H9 (cell line): ENCODE results near the gene TOGARAM2. TPM values are rescaled to one million over a fixed set of nuclear protein-coding genes. Genes with fewer than 3 reads are reported as not detected.

Experiments
- DNase-seq: peaks from one replicate; pipeline ENCODE4 v3.0.0-alpha.2; 2017
- H2AFZ ChIP-seq: one replicate; pipeline ENCODE4 v1.6.1; 2013; ENCODE audit warnings: mild to moderate bottlenecking, low read length, control low read depth, moderate library complexity
- H2AK5ac ChIP-seq: 2 replicates; pipeline ENCODE4 v1.6.1; 2013; ENCODE audit warnings: low read length, control low read depth, mixed read lengths; ENCODE audit not compliant: insufficient read length
- H2BK120ac ChIP-seq: one replicate; pipeline ENCODE4 v1.6.1; 2013; ENCODE audit warnings: low read depth, mild to moderate bottlenecking, low read length, control low read depth, inconsistent platforms; ENCODE audit not compliant: poor library complexity, severe bottlenecking
- H2BK12ac ChIP-seq: 2 replicates; pipeline ENCODE4 v1.6.1; 2013; ENCODE audit warnings: low read length, control low read depth, mixed read lengths, low read depth; ENCODE audit not compliant: insufficient read length
- H2BK15ac ChIP-seq: 2 replicates; pipeline ENCODE4 v1.6.1; 2013; ENCODE audit warnings: low read depth, low read length, control low read depth
- H2BK20ac ChIP-seq: one replicate; pipeline ENCODE4 v1.6.1; 2013; ENCODE audit warnings: low read depth, mild to moderate bottlenecking, low read length, control low read depth, inconsistent platforms; ENCODE audit not compliant: poor library complexity, severe bottlenecking
- H2BK5ac ChIP-seq: 2 replicates; pipeline ENCODE4 v1.6.1; 2013; ENCODE audit warnings: low read length, control low read depth, mixed read lengths; ENCODE audit not compliant: insufficient read length
- H3K14ac ChIP-seq: 2 replicates; pipeline ENCODE4 v1.6.1; 2013; ENCODE audit warnings: low read length, control low read depth; ENCODE audit not compliant: insufficient read depth
- H3K18ac ChIP-seq: 2 replicates; pipeline ENCODE4 v1.6.1; 2013; ENCODE audit warnings: low read depth, mild to moderate bottlenecking, mixed read lengths, low read length, control low read depth; ENCODE audit not compliant: insufficient read length
- H3K23ac ChIP-seq: 2 replicates; pipeline ENCODE4 v1.6.1; 2013; ENCODE audit warnings: low read length, control low read depth, mixed read lengths, low read depth; ENCODE audit not compliant: insufficient read length
- H3K23me2 ChIP-seq: 2 replicates; pipeline ENCODE4 v1.6.1; 2013; ENCODE audit warnings: low read depth, mild to moderate bottlenecking, mixed read lengths, low read length, control low read depth; ENCODE audit not compliant: insufficient read length, poor library complexity, severe bottlenecking
- H3K27ac ChIP-seq: 2 replicates; pipeline ENCODE4 v1.5.1; 2013; ENCODE audit warnings: low read length, control low read depth, mixed read lengths, low read depth; ENCODE audit not compliant: insufficient read length
- H3K27me3 ChIP-seq: 2 replicates; pipeline ENCODE4 v1.6.1; 2013; ENCODE audit warnings: low read length, control low read depth, inconsistent platforms; ENCODE audit not compliant: insufficient read depth
- H3K4ac ChIP-seq: 2 replicates; pipeline ENCODE4 v1.6.1; 2013; ENCODE audit warnings: low read depth, mild to moderate bottlenecking, control low read depth, inconsistent platforms, low read length, moderate library complexity
- H3K4me1 ChIP-seq: 2 replicates; pipeline ENCODE4 v1.6.1; 2013; ENCODE audit warnings: low read length, control low read depth, inconsistent platforms; ENCODE audit not compliant: insufficient read depth
- H3K4me2 ChIP-seq: 2 replicates; pipeline ENCODE4 v1.6.1; 2013; ENCODE audit warnings: low read length, control low read depth, mixed read lengths; ENCODE audit not compliant: insufficient read length, insufficient read depth
- H3K56ac ChIP-seq: 2 replicates; pipeline ENCODE4 v1.6.1; 2013; ENCODE audit warnings: low read depth, mild to moderate bottlenecking, mixed read lengths, low read length, control low read depth; ENCODE audit not compliant: insufficient read length
- H3K79me1 ChIP-seq: 2 replicates; pipeline ENCODE4 v1.6.1; 2013; ENCODE audit warnings: low read depth, mild to moderate bottlenecking, moderate library complexity, low read length, control low read depth, inconsistent platforms; ENCODE audit not compliant: insufficient read depth, poor library complexity, severe bottlenecking
- H3K79me2 ChIP-seq: 2 replicates; pipeline ENCODE4 v1.6.1; 2013; ENCODE audit warnings: low read length, control low read depth, inconsistent platforms; ENCODE audit not compliant: insufficient read depth
- H3K9ac ChIP-seq: 2 replicates; pipeline ENCODE4 v1.6.1; 2013; ENCODE audit warnings: low read length, control low read depth, mixed read lengths; ENCODE audit not compliant: insufficient read length; ENCODE audit errors: extremely low read depth
- H3K9me3 ChIP-seq: one replicate; pipeline ENCODE4 v1.6.1; 2013; ENCODE audit warnings: low read depth, low read length, inconsistent platforms; ENCODE audit not compliant: control insufficient read depth
- H3T11ph ChIP-seq: one replicate; pipeline ENCODE4 v1.6.1; 2013; ENCODE audit warnings: mild to moderate bottlenecking, low read length, control low read depth, inconsistent platforms
- H4K20me1 ChIP-seq: one replicate; pipeline ENCODE4 v1.6.1; 2013; ENCODE audit not compliant: control insufficient read depth, insufficient read length, insufficient read depth
- H4K5ac ChIP-seq: 2 replicates; pipeline ENCODE4 v1.6.1; 2013; ENCODE audit warnings: low read depth, mild to moderate bottlenecking, mixed read lengths, low read length, control low read depth; ENCODE audit not compliant: insufficient read length
- H4K8ac ChIP-seq: replicated peaks from 2 replicates; pipeline ENCODE4 v1.6.1; 2013; ENCODE audit warnings: low read length, control low read depth, mixed read lengths, low read depth; ENCODE audit not compliant: insufficient read length
- H4K91ac ChIP-seq: 2 replicates; pipeline ENCODE4 v1.6.1; 2013; ENCODE audit warnings: low read depth, mild to moderate bottlenecking, moderate library complexity, mixed read lengths, low read length, control low read depth; ENCODE audit not compliant: insufficient read length
- H3K27ac Mint-ChIP-seq, 3 experiments: 2 replicates in 2 of 3; 3 replicates in 1 of 3; pipeline ENCODE4 v1.8.0; 2020 to 2021; ENCODE audit warnings: mixed read lengths in 3 of 3, mild to moderate bottlenecking in 1 of 3, moderate library complexity in 1 of 3
- H3K27me3 Mint-ChIP-seq: 2 replicates; pipeline ENCODE4 v1.8.0; 2021; ENCODE audit warnings: low read depth, mild to moderate bottlenecking, moderate library complexity, mixed read lengths
- H3K36me3 Mint-ChIP-seq, 3 experiments: 2 replicates in 2 of 3; 3 replicates in 1 of 3; pipeline ENCODE4 v1.8.0; 2020 to 2021; ENCODE audit warnings: low read depth in 3 of 3, mixed read lengths in 3 of 3; ENCODE audit not compliant: insufficient read depth in 1 of 3
- H3K4me1 Mint-ChIP-seq, 2 experiments: 2 replicates each; pipeline ENCODE4 v1.8.0; 2020; ENCODE audit warnings: mixed read lengths in 2 of 2
- H3K4me3 Mint-ChIP-seq, 2 experiments: 2 replicates in 1 of 2; 3 replicates in 1 of 2; pipeline ENCODE4 v1.8.0; 2020 to 2021; ENCODE audit warnings: mild to moderate bottlenecking in 2 of 2, mixed read lengths in 2 of 2, moderate library complexity in 1 of 2
- H3K9me3 Mint-ChIP-seq, 2 experiments: 2 replicates in 1 of 2; 3 replicates in 1 of 2; pipeline ENCODE4 v1.8.0; 2020; ENCODE audit warnings: mild to moderate bottlenecking in 2 of 2, mixed read lengths in 2 of 2, moderate library complexity in 1 of 2
- CTCF ChIP-seq: fragments of 200-600 bp; sonication (generic); conservative IDR thresholded peaks from 3 replicates; pipeline ENCODE4 v1.8.0; 2021; ENCODE audit warnings: antibody characterized with exemption, mild to moderate bottlenecking
- WGBS: extraction: QIAGEN DNeasy Blood & Tissue Kit; methylation state at CpG from one replicate; pipeline ENCODE4 v1.1.7; 2013; ENCODE audit warnings: missing lambda C conversion rate, low lambda C conversion rate, mixed read lengths; ENCODE audit not compliant: insufficient read length; ENCODE audit errors: extremely low coverage; 5-methylcytosine and 5-hydroxymethylcytosine counted together
- total RNA-seq: library from RNA; stranded (reverse); gene quantifications from 2 replicates; pipeline ENCODE4 v1.2.1, GENCODE V29; 2021

TOGARAM2 gene
- total RNA-seq, 1 experiment from 2014 or later: 0.83 TPM

GRCh38 chr2:28944535-28945248 lies 36.4 kb upstream of the TOGARAM2 start:
- H2AK5ac ChIP-seq: no peak overlapping the region
- H3K9me3 ChIP-seq: peaks cover 9% of the 10 kb centered on the region
- H3K4me2 ChIP-seq: no peak overlapping the region
- no peak overlapping the region for H3K4ac ChIP-seq
- H3K23me2 ChIP-seq: no peaks in the 10 kb centered on the region
- Mint-ChIP-seq H3K4me3 (no peak overlapping the region), H3K4me1 (no peaks in the 10 kb centered on the region), H3K27ac (no peak overlapping the region), H3K36me3 (peaks cover 79 to 93% (median 92%) of the 10 kb centered on the region in 3 experiments), H3K27me3 (no peaks in the 10 kb centered on the region), H3K9me3 (peaks cover 15 to 19% of the 10 kb centered on the region in 2 experiments)
- no peak overlapping the region for H3T11ph ChIP-seq
- H3K14ac ChIP-seq: no peak overlapping the region
- H3K4me1 ChIP-seq: no peaks in the 10 kb centered on the region
- H4K8ac ChIP-seq: no peak overlapping the region
- H4K5ac ChIP-seq: no peak overlapping the region
- H2BK15ac ChIP-seq: no peak overlapping the region
- no peaks in the 10 kb centered on the region for H3K27me3 ChIP-seq
- TF ChIP-seq CTCF: no peak
- no peak overlapping the region for H2BK120ac ChIP-seq
- H3K9ac ChIP-seq: no peak overlapping the region
- H2BK12ac ChIP-seq: no peak overlapping the region
- H2BK5ac ChIP-seq: no peak overlapping the region
- no CpG with 5 or more reads among the region's 14 CpGs for whole genome bisulfite sequencing
- no peak overlapping the region for H4K91ac ChIP-seq
- H3K23ac ChIP-seq: no peak overlapping the region
- no peak overlapping the region for H2BK20ac ChIP-seq
- H4K20me1 ChIP-seq: no peaks in the 10 kb centered on the region
- H3K79me1 ChIP-seq: peaks cover 9% of the 10 kb centered on the region
- H3K56ac ChIP-seq: no peak overlapping the region
- no peak overlapping the region for H3K18ac ChIP-seq
- H2AFZ ChIP-seq: no peak overlapping the region
- H3K27ac ChIP-seq: no peak overlapping the region
- H3K79me2 ChIP-seq: no peaks in the 10 kb centered on the region
- DNase-seq: no peak
